GM12878 (cell line): ENCODE measurements around the gene MRPS27. TPM values are rescaled to one million over a fixed set of nuclear protein-coding genes. Genes with fewer than 3 reads are reported as not detected.

Experiments used
- ATAC-seq: fragments of 200-7000 bp; cut with Tn5 transposase; 3 replicates; pipeline ENCODE4 v1.9.1; 2020; ENCODE audit warnings: mild to moderate bottlenecking, moderate library complexity
- BruUV-seq: library from RNA; stranded (reverse); fragments of 400-500 nt; replicated peaks from 2 replicates; lab custom pipeline; 2021; lab: Mats Ljungman, UMichigan
- CTCF ChIA-PET: fragments of 300-600 bp; sonication (Branson Sonifier 250); formaldehyde crosslinking; extraction: SDS; loops from one replicate; lab custom pipeline; 2021; ENCODE audit warnings: inconsistent platforms; lab: Yijun Ruan, JAX
- POLR2A ChIA-PET: fragments of 350-600 bp; formaldehyde crosslinking; extraction: SDS; loops from one replicate; lab custom pipeline; 2021; ENCODE audit warnings: inconsistent platforms; lab: Charles Lee
- RAD21 ChIA-PET: fragments of 300-600 bp; sonication (Branson Sonifier 250); formaldehyde crosslinking; loops from one replicate; lab custom pipeline; 2023; ENCODE audit warnings: antibody characterized with exemption; ENCODE audit not compliant: unreplicated experiment; lab: Charles Lee
- SMC1A ChIA-PET: fragments of 300-600 bp; sonication (Branson Sonifier 250); formaldehyde crosslinking; loops from one replicate; lab custom pipeline; 2023; ENCODE audit not compliant: unreplicated experiment, uncharacterized antibody; lab: Charles Lee
- DNase-seq: peaks from one replicate; pipeline ENCODE4 v3.0.0-alpha.2; 2011; ENCODE audit warnings: low read depth, low spot score
- FAIRE-seq: peaks from 3 replicates; lab custom pipeline; 2011; peaks lifted over from hg19 to GRCh38; lab: Jason Lieb, UNC
- H2AFZ ChIP-seq: 2 replicates; pipeline ENCODE4 v1.6.0; 2011; ENCODE audit warnings: low read depth, low read length, control low read depth; ENCODE audit not compliant: control insufficient read depth
- H3K27ac ChIP-seq: 2 replicates; pipeline ENCODE4 v1.5.1; 2011; ENCODE audit warnings: control low read depth; ENCODE audit not compliant: control insufficient read depth, insufficient read depth
- H3K27me3 ChIP-seq, 2 experiments: replicated peaks in 1 of 2; 2 replicates each; pipeline versions ENCODE4 v1.6.0 to v1.6.1; 2011; ENCODE audit warnings: low read length in 1 of 2; ENCODE audit not compliant: control insufficient read depth in 2 of 2, insufficient read depth in 2 of 2
- H3K36me3 ChIP-seq, 2 experiments: 2 replicates each; pipeline ENCODE4 v1.5.1; 2011; ENCODE audit warnings: low read length in 1 of 2; ENCODE audit not compliant: control insufficient read depth in 2 of 2, insufficient read depth in 2 of 2
- H3K4me1 ChIP-seq: 2 replicates; pipeline ENCODE4 v1.6.1; 2011; ENCODE audit warnings: mild to moderate bottlenecking, low read length, moderate library complexity, mixed read lengths; ENCODE audit not compliant: control insufficient read depth, insufficient read depth
- H3K4me2 ChIP-seq: 2 replicates; pipeline ENCODE4 v1.6.0; 2011; ENCODE audit warnings: control low read depth; ENCODE audit not compliant: control insufficient read depth, insufficient read depth
- H3K4me3 ChIP-seq: fragments of 200-600 bp; sonication (generic); 2 replicates; pipeline ENCODE4 v1.5.1; 2016
- H3K79me2 ChIP-seq: 2 replicates; pipeline ENCODE4 v1.6.0; 2011; ENCODE audit warnings: low read length; ENCODE audit not compliant: control insufficient read depth, insufficient read depth
- H3K9ac ChIP-seq: 2 replicates; pipeline ENCODE4 v1.8.0; 2011; ENCODE audit warnings: low read length, control low read depth, mixed read lengths; ENCODE audit not compliant: control insufficient read depth, insufficient read depth
- H3K9me3 ChIP-seq: replicated peaks from 3 replicates; pipeline ENCODE4 v1.5.1; 2011; ENCODE audit warnings: mild to moderate bottlenecking, low read length; ENCODE audit not compliant: control insufficient read depth, insufficient read depth
- H4K20me1 ChIP-seq: 2 replicates; pipeline ENCODE4 v1.6.0; 2011; ENCODE audit not compliant: control insufficient read depth, insufficient read depth
- ASH2L ChIP-seq: fragments of 300-600, 200-600 bp; sonication (generic); IDR thresholded peaks from 2 replicates; pipeline ENCODE4 v1.6.1; 2017; ENCODE audit warnings: low read depth, mild to moderate bottlenecking, borderline replicate concordance
- ATF7 ChIP-seq: fragments of 450-650 bp; IDR thresholded peaks from 2 replicates; pipeline ENCODE4 v1.6.1; 2016; ENCODE audit warnings: low read depth, mild to moderate bottlenecking
- BHLHE40 ChIP-seq, 2 experiments: fragments of 450-650 bp in 1 of 2; IDR thresholded peaks; 2 replicates each; pipeline ENCODE4 v1.6.1; 2011 to 2017; ENCODE audit warnings: low read depth in 2 of 2, borderline replicate concordance in 1 of 2, improper control_type of control experiment in 1 of 2, low read length in 1 of 2, mild to moderate bottlenecking in 1 of 2
- BRCA1 ChIP-seq: IDR thresholded peaks from 2 replicates; pipeline ENCODE4 v1.6.1; 2011; ENCODE audit warnings: low read depth, low read length, improper control_type of control experiment
- CHD4 ChIP-seq: fragments of 200-600 bp; sonication (generic); IDR thresholded peaks from 2 replicates; pipeline ENCODE4 v1.6.1; 2016; ENCODE audit warnings: mild to moderate bottlenecking
- CREM ChIP-seq: IDR thresholded peaks from 2 replicates; pipeline ENCODE4 v1.6.1; 2014; ENCODE audit warnings: antibody characterized with exemption, low read depth
- DPF2 ChIP-seq: fragments of 450-650 bp; IDR thresholded peaks from 2 replicates; pipeline ENCODE4 v1.6.1; 2017; ENCODE audit warnings: mild to moderate bottlenecking
- NFYB ChIP-seq: IDR thresholded peaks from 2 replicates; pipeline ENCODE4 v1.6.1; 2011; ENCODE audit warnings: low read depth, mild to moderate bottlenecking, low read length, improper control_type of control experiment, moderate library complexity; ENCODE audit not compliant: insufficient read depth
- SUPT20H ChIP-seq: IDR thresholded peaks from 2 replicates; pipeline ENCODE4 v1.6.1; 2011; ENCODE audit warnings: low read depth, mild to moderate bottlenecking, low read length, moderate library complexity, borderline replicate concordance; ENCODE audit not compliant: control insufficient read depth
- TBL1XR1 ChIP-seq: IDR thresholded peaks from 2 replicates; pipeline ENCODE4 v1.6.1; 2012; ENCODE audit warnings: low read depth, low read length, improper control_type of control experiment
- ZNF217 ChIP-seq: fragments of 450-650 bp; IDR thresholded peaks from 2 replicates; pipeline ENCODE4 v1.6.1; 2017; ENCODE audit warnings: antibody characterized with exemption, mild to moderate bottlenecking
- ZNF24 ChIP-seq: fragments of 450-650 bp; IDR thresholded peaks from 2 replicates; pipeline ENCODE4 v1.6.1; 2017; ENCODE audit warnings: antibody characterized with exemption, mild to moderate bottlenecking
- WGBS: methylation state at CpG from one replicate; pipeline ENCODE4 v1.1.6; 2016; ENCODE audit warnings: low lambda C conversion rate; ENCODE audit not compliant: insufficient replicate concordance, insufficient coverage; ENCODE audit errors: missing lambda C conversion rate; 5-methylcytosine and 5-hydroxymethylcytosine counted together
- in situ Hi-C: fragments of 300-500 bp; cut with MboI; formaldehyde crosslinking; loops from 9 replicates; pipeline ENCODE4 v1.14.3; 2018; ENCODE audit warnings: mixed read lengths
- intact Hi-C: fragments of 100-400 bp; cut with micrococcal nuclease; formaldehyde crosslinking; loops from one replicate; pipeline ENCODE4 v1.14.2; 2022; ENCODE audit not compliant: unreplicated experiment
- polyA plus RNA-seq, 11 experiments: library from polyadenylated mRNA; depleted of rRNA in 4 of 11; unstranded in 6 of 11; stranded (reverse) in 5 of 11; fragments of >200 nt; fragmentation: Nextera tagmentation in 4 of 11; fragmentation: Illumina TruSeq in 1 of 11; extraction: Ambion mirVana in 4 of 11; extraction: Trizol in 1 of 11; gene quantifications; 1 replicate in 1 of 11; 2 replicates in 10 of 11; pipeline versions ENCODE4 v1.2.1 to v1.2.3, GENCODE V29; 2011 to 2016; ENCODE audit warnings: inconsistent platforms in 2 of 11, missing spikeins in 2 of 11, low read depth in 1 of 11
- total RNA-seq, 4 experiments: library from RNA; depleted of rRNA in 3 of 4; stranded (reverse); fragments of >200 nt in 3 of 4; fragmentation: Illumina TruSeq in 1 of 4; extraction: Trizol in 1 of 4; gene quantifications; 2 replicates each; pipeline versions ENCODE4 v1.2.1 to v1.2.3, GENCODE V29; 2013 to 2021
- TF ChIP-seq, protein P1 (sequence below): fragments of 450-650 bp; IDR thresholded peaks from 2 replicates; pipeline ENCODE4 v1.6.1; 2017; ENCODE audit warnings: borderline replicate concordance
- TF ChIP-seq, protein P2 (sequence below): IDR thresholded peaks from 2 replicates; pipeline ENCODE4 v1.6.1; 2011; ENCODE audit warnings: borderline replicate concordance, low read depth, mild to moderate bottlenecking, moderate library complexity, low read length; ENCODE audit not compliant: insufficient read depth, poor library complexity, severe bottlenecking
- TF ChIP-seq, protein P3 (sequence below): fragments of 450-650 bp; IDR thresholded peaks from 2 replicates; pipeline ENCODE4 v1.6.1; 2017; ENCODE audit warnings: low read depth, mild to moderate bottlenecking, moderate library complexity
- TF ChIP-seq, protein P4 (sequence below): fragments of 450-650 bp; IDR thresholded peaks from 2 replicates; pipeline ENCODE4 v1.6.1; 2018; ENCODE audit warnings: borderline replicate concordance, mild to moderate bottlenecking; ENCODE audit not compliant: partially characterized antibody

Gene MRPS27
- total and polyA plus RNA-seq, 10 of the 15 experiments (the other 5 are each of a cell fraction or from before 2014, with no cell fraction given), result 61.0 to 128 (median 93.0) TPM

DNA sequence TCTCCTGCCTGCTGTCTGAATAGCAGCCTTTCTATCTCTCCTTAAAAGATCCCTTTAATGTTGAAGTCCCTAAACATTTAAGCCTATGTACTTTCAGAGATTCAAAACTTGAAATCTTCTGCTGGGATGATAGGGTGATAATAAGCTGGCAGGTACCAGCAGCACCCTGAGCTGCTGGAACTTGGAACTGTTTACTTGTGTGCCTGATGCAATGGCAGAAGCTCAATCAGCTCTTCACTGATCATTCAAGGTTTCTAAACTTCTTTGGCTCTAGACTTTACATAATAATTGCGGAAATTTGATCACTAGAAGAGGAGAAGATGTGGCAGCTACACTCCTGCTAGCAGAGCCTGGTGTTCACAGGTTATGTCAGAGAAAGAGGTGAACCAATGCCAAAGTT lies 27.6 kb downstream of the MRPS27 start (continued):
- TF ChIP-seq, protein P1, sequence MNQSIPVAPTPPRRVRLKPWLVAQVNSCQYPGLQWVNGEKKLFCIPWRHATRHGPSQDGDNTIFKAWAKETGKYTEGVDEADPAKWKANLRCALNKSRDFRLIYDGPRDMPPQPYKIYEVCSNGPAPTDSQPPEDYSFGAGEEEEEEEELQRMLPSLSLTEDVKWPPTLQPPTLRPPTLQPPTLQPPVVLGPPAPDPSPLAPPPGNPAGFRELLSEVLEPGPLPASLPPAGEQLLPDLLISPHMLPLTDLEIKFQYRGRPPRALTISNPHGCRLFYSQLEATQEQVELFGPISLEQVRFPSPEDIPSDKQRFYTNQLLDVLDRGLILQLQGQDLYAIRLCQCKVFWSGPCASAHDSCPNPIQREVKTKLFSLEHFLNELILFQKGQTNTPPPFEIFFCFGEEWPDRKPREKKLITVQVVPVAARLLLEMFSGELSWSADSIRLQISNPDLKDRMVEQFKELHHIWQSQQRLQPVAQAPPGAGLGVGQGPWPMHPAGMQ, result no peak
- TF ChIP-seq DPF2 (no peak), NFYB (no peak), TBL1XR1 (no peak), ZNF24 (no peak), SUPT20H (no peak), CREM (no peak)
- TF ChIP-seq, protein P2, sequence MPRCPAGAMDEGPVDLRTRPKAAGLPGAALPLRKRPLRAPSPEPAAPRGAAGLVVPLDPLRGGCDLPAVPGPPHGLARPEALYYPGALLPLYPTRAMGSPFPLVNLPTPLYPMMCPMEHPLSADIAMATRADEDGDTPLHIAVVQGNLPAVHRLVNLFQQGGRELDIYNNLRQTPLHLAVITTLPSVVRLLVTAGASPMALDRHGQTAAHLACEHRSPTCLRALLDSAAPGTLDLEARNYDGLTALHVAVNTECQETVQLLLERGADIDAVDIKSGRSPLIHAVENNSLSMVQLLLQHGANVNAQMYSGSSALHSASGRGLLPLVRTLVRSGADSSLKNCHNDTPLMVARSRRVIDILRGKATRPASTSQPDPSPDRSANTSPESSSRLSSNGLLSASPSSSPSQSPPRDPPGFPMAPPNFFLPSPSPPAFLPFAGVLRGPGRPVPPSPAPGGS, result no peak
- TF ChIP-seq, all 136 proteins: peak for 0

DNA sequence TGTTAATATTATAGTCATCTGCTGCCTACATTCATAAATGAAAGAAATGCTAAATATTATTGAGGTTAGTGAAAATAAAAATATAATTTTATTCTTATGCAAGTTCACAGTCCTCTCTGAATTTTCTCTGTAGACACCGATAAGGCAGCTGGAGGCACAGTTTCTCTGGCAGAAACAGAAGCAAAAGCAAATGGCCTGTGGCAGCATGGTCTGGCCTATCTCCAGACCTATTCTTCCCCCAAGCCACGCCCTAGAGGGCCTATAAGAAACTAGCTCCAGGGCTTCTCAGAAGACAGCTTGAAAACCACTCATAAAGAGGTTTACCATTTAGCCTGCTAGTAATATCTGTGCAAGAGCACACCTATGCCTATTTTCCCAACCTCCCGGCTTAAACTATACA lies 28.4 kb downstream of the MRPS27 start:
- ChIA-PET POLR2A (interaction anchor here (1.0 to 1.8 kb wide), 3 partner anchors 11 to 15 kb away, joined by 3 to 6 read pairs (median 4); no protein-coding TSS in a partner anchor), SMC1A (interaction anchor here (1.0 to 3.0 kb wide), 4 partner anchors 9 to 59 kb away, joined by 3 to 19 read pairs (median 6); no protein-coding TSS in a partner anchor), CTCF (interaction anchor here (1.1 to 5.9 kb wide), 5 partner anchors 14 to 156 kb away, joined by 3 to 20 read pairs (median 9); no protein-coding TSS in a partner anchor), RAD21 (interaction anchor here (3.4 kb wide), 1 partner anchor 13 kb away, joined by 29 read pairs; no protein-coding TSS in a partner anchor)
- H4K20me1 ChIP-seq, result no peaks in the 10 kb centered on the region
- peak; percentile 80 for ATAC-seq
- in situ Hi-C loops, result no loop called here
- BruUV-seq, result no TSS peak
- no peaks in the 10 kb centered on the region for H3K27me3 ChIP-seq
- no peaks in the 10 kb centered on the region; a peak in 3 of 4 replicates for H3K36me3 ChIP-seq
- peaks cover 23% of the 10 kb centered on the region for H3K4me1 ChIP-seq
- H3K4me2 ChIP-seq, result no peak overlapping the region
- FAIRE-seq, result no peak
- H2AFZ ChIP-seq, result no peak overlapping the region
- peak overlapping the region; percentile 50; the same call in 1 of the 2 replicates for H3K27ac ChIP-seq
- WGBS, result 82% methylated on average over 3 of the region's 3 CpGs
- no peaks in the 10 kb centered on the region; the same call in 2 of the 3 replicates for H3K9me3 ChIP-seq
- H3K4me3 ChIP-seq, result no peak overlapping the region
- peaks cover 11% of the 10 kb centered on the region for H3K79me2 ChIP-seq
- H3K9ac ChIP-seq, result no peak overlapping the region
- no peak for DNase-seq
- intact Hi-C loops, result no loop called here
- TF ChIP-seq, protein P3, sequence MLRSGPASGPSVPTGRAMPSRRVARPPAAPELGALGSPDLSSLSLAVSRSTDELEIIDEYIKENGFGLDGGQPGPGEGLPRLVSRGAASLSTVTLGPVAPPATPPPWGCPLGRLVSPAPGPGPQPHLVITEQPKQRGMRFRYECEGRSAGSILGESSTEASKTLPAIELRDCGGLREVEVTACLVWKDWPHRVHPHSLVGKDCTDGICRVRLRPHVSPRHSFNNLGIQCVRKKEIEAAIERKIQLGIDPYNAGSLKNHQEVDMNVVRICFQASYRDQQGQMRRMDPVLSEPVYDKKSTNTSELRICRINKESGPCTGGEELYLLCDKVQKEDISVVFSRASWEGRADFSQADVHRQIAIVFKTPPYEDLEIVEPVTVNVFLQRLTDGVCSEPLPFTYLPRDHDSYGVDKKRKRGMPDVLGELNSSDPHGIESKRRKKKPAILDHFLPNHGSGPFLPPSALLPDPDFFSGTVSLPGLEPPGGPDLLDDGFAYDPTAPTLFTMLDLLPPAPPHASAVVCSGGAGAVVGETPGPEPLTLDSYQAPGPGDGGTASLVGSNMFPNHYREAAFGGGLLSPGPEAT, result no peak
- no peak for TF ChIP-seq ATF7
- TF ChIP-seq, protein P4, sequence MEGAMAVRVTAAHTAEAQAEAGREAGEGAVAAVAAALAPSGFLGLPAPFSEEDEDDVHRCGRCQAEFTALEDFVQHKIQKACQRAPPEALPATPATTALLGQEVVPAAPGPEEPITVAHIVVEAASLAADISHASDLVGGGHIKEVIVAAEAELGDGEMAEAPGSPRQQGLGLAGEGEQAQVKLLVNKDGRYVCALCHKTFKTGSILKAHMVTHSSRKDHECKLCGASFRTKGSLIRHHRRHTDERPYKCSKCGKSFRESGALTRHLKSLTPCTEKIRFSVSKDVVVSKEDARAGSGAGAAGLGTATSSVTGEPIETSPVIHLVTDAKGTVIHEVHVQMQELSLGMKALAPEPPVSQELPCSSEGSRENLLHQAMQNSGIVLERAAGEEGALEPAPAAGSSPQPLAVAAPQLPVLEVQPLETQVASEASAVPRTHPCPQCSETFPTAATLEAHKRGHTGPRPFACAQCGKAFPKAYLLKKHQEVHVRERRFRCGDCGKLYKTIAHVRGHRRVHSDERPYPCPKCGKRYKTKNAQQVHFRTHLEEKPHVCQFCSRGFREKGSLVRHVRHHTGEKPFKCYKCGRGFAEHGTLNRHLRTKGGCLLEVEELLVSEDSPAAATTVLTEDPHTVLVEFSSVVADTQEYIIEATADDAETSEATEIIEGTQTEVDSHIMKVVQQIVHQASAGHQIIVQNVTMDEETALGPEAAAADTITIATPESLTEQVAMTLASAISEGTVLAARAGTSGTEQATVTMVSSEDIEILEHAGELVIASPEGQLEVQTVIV, result no peak
- TF ChIP-seq ZNF217, result no peak
- no peak for TF ChIP-seq BRCA1
- TF ChIP-seq ASH2L, result no peak
- no peak for TF ChIP-seq BHLHE40 (IDR thresholded peaks at IDR 0.05; ENCODE audit: borderline replicate concordance in 1 of 2, low read depth in 2 of 2, low read length in 1 of 2)
- TF ChIP-seq CHD4, result no peak
- TF ChIP-seq TBL1XR1, result no peak
